GM18870 (cell line): Measurements from ENCODE around the gene FXYD3.

Experiments
- ATAC-seq: cut with Tn5 transposase; IDR thresholded peaks from one replicate; pipeline ENCODE4 v1.9.1; 2021; ENCODE audit warnings: moderate library complexity; ENCODE audit not compliant: unreplicated experiment

Gene FXYD3

GRCh38 chr19:35105411-35106290 lies 10.0 kb upstream of the FXYD3 start:
- no peak for ATAC-seq

GRCh38 chr19:35106291-35106583 lies 9.4 kb upstream of the FXYD3 start:
- ATAC-seq = no peak

GRCh38 chr19:35106898-35107541 lies 8.6 kb upstream of the FXYD3 start:
- ATAC-seq = no peak

GRCh38 chr19:35107545-35107944 lies 8.1 kb upstream of the FXYD3 start:
- ATAC-seq = no peak

- no peak for ATAC-seq
Measured at GRCh38 chr19:35108730-35109129, 6.9 kb upstream of the FXYD3 start.

- no peak for ATAC-seq
Measured at GRCh38 chr19:35109395-35110112, 6.1 kb upstream of the FXYD3 start.

GRCh38 chr19:35110974-35111373 lies 4.6 kb upstream of the FXYD3 start:
- ATAC-seq = no peak

GRCh38 chr19:35112995-35113688 lies 2.5 kb upstream of the FXYD3 start:
- no peak for ATAC-seq

- ATAC-seq = no peak
Measured at GRCh38 chr19:35114353-35115176, 1.1 kb upstream of the FXYD3 start.

- ATAC-seq = no peak
Measured at GRCh38 chr19:35116072-35116801, 614 bp downstream of the FXYD3 start.

- no peak for ATAC-seq
Measured at GRCh38 chr19:35117116-35117515, 1.5 kb downstream of the FXYD3 start.

GRCh38 chr19:35117799-35118198 lies 2.2 kb downstream of the FXYD3 start:
- ATAC-seq = no peak

GRCh38 chr19:35118268-35119020 lies 2.8 kb downstream of the FXYD3 start:
- no peak for ATAC-seq

GRCh38 chr19:35119091-35119490 lies 3.5 kb downstream of the FXYD3 start:
- no peak for ATAC-seq

GRCh38 chr19:35119578-35120155 lies 4.0 kb downstream of the FXYD3 start:
- ATAC-seq = no peak

- no peak for ATAC-seq
Measured at GRCh38 chr19:35120492-35120891, 4.9 kb downstream of the FXYD3 start.

GRCh38 chr19:35120898-35121297 lies 5.3 kb downstream of the FXYD3 start:
- no peak for ATAC-seq

- no peak for ATAC-seq
Measured at GRCh38 chr19:35122687-35123551, 7.3 kb downstream of the FXYD3 start.
